AG04449 (cell line): ENCODE results near the gene LAMP1.

ENCODE experiments used
- CTCF ChIA-PET: fragments of 350-600 bp; formaldehyde crosslinking; extraction: SDS; loops from one replicate; lab custom pipeline; 2021; ENCODE audit warnings: antibody characterized with exemption; lab: Yijun Ruan, JAX
- POLR2A ChIA-PET: fragments of 400-600, 350-600 bp; formaldehyde crosslinking; extraction: SDS; loops from one replicate; lab custom pipeline; 2020; ENCODE audit warnings: antibody characterized with exemption, inconsistent platforms; lab: Yijun Ruan, JAX
- DNase-seq: peaks from one replicate; pipeline ENCODE4 v3.0.0-alpha.2; 2010; ENCODE audit warnings: low read depth, low spot score
- H3K4me3 ChIP-seq: 2 replicates; pipeline ENCODE4 v1.5.1; 2011; ENCODE audit warnings: low read depth, mild to moderate bottlenecking, control low read depth, low read length
- CTCF ChIP-seq: IDR thresholded peaks from one replicate; pipeline ENCODE4 v1.5.1; 2011; ENCODE audit warnings: mild to moderate bottlenecking, moderate library complexity, low read length, control low read depth, inconsistent platforms; ENCODE audit not compliant: insufficient read depth; ENCODE audit errors: missing control alignments

The LAMP1 gene

GRCh38 chr13:113317031-113317430, 20.0 kb downstream of the LAMP1 start:
- TF ChIP-seq CTCF: no peak
- DNase-seq: no peak
- POLR2A ChIA-PET: interaction anchor here (0.7 kb wide), 1 partner anchor 12 kb away, joined by 3 read pairs; no protein-coding TSS in a partner anchor
- CTCF ChIA-PET: no interaction called here
- H3K4me3 ChIP-seq: no peak overlapping the region

- H3K4me3 ChIP-seq: no peak overlapping the region
- no peak for TF ChIP-seq CTCF
- ChIA-PET CTCF (no interaction called here), POLR2A (no interaction called here)
- DNase-seq: no peak
These were observed 21.9 kb downstream of the LAMP1 start for GRCh38 chr13:113318956-113319355.

- ChIA-PET POLR2A (no interaction called here), CTCF (no interaction called here)
- no peak for DNase-seq
- no peak for TF ChIP-seq CTCF
- no peak overlapping the region for H3K4me3 ChIP-seq
These were observed 22.3 kb downstream of the LAMP1 start for GRCh38 chr13:113319371-113319770.

- no peak for DNase-seq
- CTCF ChIA-PET: no interaction called here
- POLR2A ChIA-PET: no interaction called here
- no peak overlapping the region for H3K4me3 ChIP-seq
- no peak for TF ChIP-seq CTCF
These were observed 23.3 kb downstream of the LAMP1 start for GRCh38 chr13:113320226-113320875.

- no peak for TF ChIP-seq CTCF
- ChIA-PET CTCF (no interaction called here), POLR2A (no interaction called here)
- no peak for DNase-seq
- H3K4me3 ChIP-seq: no peak overlapping the region
These were observed 24.5 kb downstream of the LAMP1 start for GRCh38 chr13:113321546-113321945.

- no peak overlapping the region for H3K4me3 ChIP-seq
- DNase-seq: no peak
- POLR2A ChIA-PET: no interaction called here
- CTCF ChIA-PET: no interaction called here
- no peak for TF ChIP-seq CTCF
These were observed 25.0 kb downstream of the LAMP1 start for GRCh38 chr13:113322043-113322461.
